ENCODE measurements around the gene RAD51B.

DNA sequence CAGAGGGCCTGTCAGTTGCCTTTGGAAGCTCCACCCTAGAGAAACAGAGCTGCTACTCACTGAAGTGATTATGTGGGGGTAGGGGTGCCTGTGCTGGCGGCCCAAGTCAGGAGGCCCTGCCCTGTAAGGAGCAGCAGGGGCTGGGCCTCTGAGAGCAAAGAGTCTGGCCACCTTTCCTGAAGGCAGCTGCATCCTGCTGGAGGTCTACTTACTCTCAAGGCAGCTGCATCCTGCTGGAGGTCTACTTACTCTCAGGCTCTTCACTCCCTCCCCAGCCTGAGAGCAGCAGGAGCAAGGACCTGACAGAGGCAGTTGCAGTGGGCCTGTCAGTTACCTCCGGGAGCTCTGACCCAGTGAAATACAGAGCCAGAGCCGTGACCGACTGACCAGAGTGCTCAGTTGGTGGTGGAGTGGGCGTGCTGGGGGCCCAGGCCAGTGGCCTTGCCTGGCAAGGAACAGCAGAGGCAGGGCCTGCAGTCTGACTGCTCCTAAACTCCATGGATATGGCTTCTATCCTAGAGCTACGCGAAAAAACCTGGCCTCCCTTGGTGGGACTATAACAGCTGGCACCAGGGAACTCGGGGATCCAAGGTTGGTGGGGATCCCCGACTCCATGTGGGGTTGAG is 32.3 kb downstream of the RAD51B start:
- TF ChIP-seq CTCF (IDR thresholded peaks at IDR 0.05) (no peak), POLR2A (IDR thresholded peaks at IDR 0.05) (no peak)
